Vagina (tissue), 2 donors: ENCODE measurements around the gene UMPS. TPM values are rescaled to one million over a fixed set of nuclear protein-coding genes. Genes with fewer than 3 reads are reported as not detected.

ENCODE experiments used
- DNase-seq, 2 donors: peaks; one replicate each; pipeline ENCODE4 v3.0.0-alpha.2; 2017; ENCODE audit errors: extremely low spot score in 2 of 2
- H3K27ac ChIP-seq: fragments of 200-600 bp; sonication (generic); one replicate; pipeline ENCODE4 v1.5.1; 2019
- H3K27me3 ChIP-seq: fragments of 200-600 bp; sonication (generic); one replicate; pipeline ENCODE4 v1.5.1; 2019
- H3K36me3 ChIP-seq, 2 donors: fragments of 200-600 bp; sonication (generic); one replicate each; pipeline ENCODE4 v1.5.1; 2017 to 2019
- H3K4me1 ChIP-seq: fragments of 200-600 bp; sonication (generic); one replicate; pipeline ENCODE4 v1.5.1; 2019
- H3K4me3 ChIP-seq, 2 donors: fragments of 200-600 bp; sonication (generic); 1 replicate in 1 of 2; 2 replicates in 1 of 2; pipeline ENCODE4 v1.5.1; 2016 to 2019
- H3K9me3 ChIP-seq: fragments of 200-600 bp; sonication (generic); one replicate; pipeline ENCODE4 v1.5.1; 2019
- POLR2A ChIP-seq, 2 donors: fragments of 450-650 bp; IDR thresholded peaks; one replicate each; pipeline ENCODE4 v1.6.1; 2017; ENCODE audit warnings: antibody characterized with exemption in 2 of 2, mild to moderate bottlenecking in 2 of 2, moderate library complexity in 2 of 2
- POLR2AphosphoS5 ChIP-seq, 2 donors: sonication (generic); formaldehyde crosslinking; IDR thresholded peaks; one replicate each; pipeline ENCODE4 v1.9.0; 2017; ENCODE audit warnings: antibody characterized with exemption in 2 of 2, mild to moderate bottlenecking in 2 of 2, low read depth in 1 of 2; ENCODE audit not compliant: insufficient read depth in 1 of 2
- intact Hi-C: fragments of 100-400 bp; cut with DNase I; formaldehyde crosslinking; loops from one replicate; pipeline ENCODE4 v1.15.1; 2023
- total RNA-seq: library from RNA; depleted of rRNA; stranded (reverse); fragments of >200 nt; gene quantifications from one replicate; pipeline ENCODE4 v1.2.3, GENCODE V29; 2016
- TF ChIP-seq, protein P1 (sequence below), 3 experiments: fragments of 450-650 bp in 2 of 3; fragments of 200-600 bp in 1 of 3; sonication (generic) in 1 of 3; IDR thresholded peaks; one replicate each; pipeline ENCODE4 v1.5.1; 2017 to 2019; ENCODE audit warnings: antibody characterized with exemption in 3 of 3, mild to moderate bottlenecking in 2 of 3, moderate library complexity in 2 of 3

The UMPS gene
- total RNA-seq, 1 donor from 2014 or later, result 13.3 TPM

GRCh38 chr3:124759666-124760401 lies 29.6 kb downstream of the UMPS start:
- Histone ChIP-seq H3K4me1 (peaks cover 20% of the 10 kb centered on the region), H3K27ac (peak overlapping the region; percentile 36), H3K27me3 (no peaks in the 10 kb centered on the region), H3K9me3 (no peaks in the 10 kb centered on the region), H3K36me3 (peaks cover 0 to 23% of the 10 kb centered on the region in 2 donors), H3K4me3 (no peak overlapping the region)
- peak in 1 of 2 donors; percentile 83 for DNase-seq
- TF ChIP-seq POLR2A (IDR thresholded peaks at IDR 0.05) (no peak), POLR2AphosphoS5 (IDR thresholded peaks at IDR 0.05; ENCODE audit: insufficient read depth in 1 of 2, low read depth in 1 of 2) (no peak)
- TF ChIP-seq, protein P1, sequence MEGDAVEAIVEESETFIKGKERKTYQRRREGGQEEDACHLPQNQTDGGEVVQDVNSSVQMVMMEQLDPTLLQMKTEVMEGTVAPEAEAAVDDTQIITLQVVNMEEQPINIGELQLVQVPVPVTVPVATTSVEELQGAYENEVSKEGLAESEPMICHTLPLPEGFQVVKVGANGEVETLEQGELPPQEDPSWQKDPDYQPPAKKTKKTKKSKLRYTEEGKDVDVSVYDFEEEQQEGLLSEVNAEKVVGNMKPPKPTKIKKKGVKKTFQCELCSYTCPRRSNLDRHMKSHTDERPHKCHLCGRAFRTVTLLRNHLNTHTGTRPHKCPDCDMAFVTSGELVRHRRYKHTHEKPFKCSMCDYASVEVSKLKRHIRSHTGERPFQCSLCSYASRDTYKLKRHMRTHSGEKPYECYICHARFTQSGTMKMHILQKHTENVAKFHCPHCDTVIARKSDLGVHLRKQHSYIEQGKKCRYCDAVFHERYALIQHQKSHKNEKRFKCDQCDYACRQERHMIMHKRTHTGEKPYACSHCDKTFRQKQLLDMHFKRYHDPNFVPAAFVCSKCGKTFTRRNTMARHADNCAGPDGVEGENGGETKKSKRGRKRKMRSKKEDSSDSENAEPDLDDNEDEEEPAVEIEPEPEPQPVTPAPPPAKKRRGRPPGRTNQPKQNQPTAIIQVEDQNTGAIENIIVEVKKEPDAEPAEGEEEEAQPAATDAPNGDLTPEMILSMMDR (IDR thresholded peaks at IDR 0.05), result no peak
- intact Hi-C loops, result loop anchor here (5.0 kb wide), 1 partner anchor 142 kb away; no protein-coding TSS in a partner anchor

- Histone ChIP-seq H3K4me1 (peaks cover 20% of the 10 kb centered on the region), H3K9me3 (no peaks in the 10 kb centered on the region), H3K4me3 (no peak overlapping the region), H3K27ac (peak overlapping the region; percentile 36), H3K27me3 (no peaks in the 10 kb centered on the region), H3K36me3 (peaks cover 0 to 31% of the 10 kb centered on the region in 2 donors)
- DNase-seq, result no peak
- TF ChIP-seq POLR2AphosphoS5 (IDR thresholded peaks at IDR 0.05; ENCODE audit: insufficient read depth in 1 of 2, low read depth in 1 of 2), result no peak
- TF ChIP-seq, protein P1 (IDR thresholded peaks at IDR 0.05), result no peak
- intact Hi-C loops, result loop anchor here (5.0 kb wide), 1 partner anchor 142 kb away; no protein-coding TSS in a partner anchor
Observed at GRCh38 chr3:124760601-124761000, 30.3 kb downstream of the UMPS start.

DNA sequence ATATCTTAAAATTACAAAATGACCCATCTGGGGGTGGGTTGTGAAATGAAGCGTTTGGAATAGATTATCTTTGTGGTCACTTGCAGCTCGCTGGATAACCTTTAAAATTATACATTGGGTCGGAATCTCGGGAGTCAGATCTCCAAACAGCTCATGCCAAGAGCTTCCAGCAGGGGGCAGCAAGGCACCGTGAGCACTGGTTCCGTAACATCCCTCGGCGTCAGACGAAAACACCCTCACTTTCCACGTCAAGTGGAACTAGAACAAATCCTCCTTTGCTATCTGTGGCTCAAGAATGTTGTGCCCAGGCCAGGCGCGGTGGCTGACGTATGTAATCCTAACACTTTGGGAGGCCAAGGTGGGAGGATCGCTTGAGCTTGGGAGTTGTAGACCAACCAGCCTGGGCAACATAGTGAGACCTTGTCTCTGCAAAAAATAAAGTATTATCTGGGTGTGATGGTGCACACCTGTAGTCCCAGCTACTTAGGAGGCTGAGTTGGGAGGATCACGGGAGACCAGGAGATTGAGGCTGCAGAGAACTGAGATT lies 31.1 kb downstream of the UMPS start:
- TF ChIP-seq POLR2A (IDR thresholded peaks at IDR 0.05) (no peak), POLR2AphosphoS5 (IDR thresholded peaks at IDR 0.05; ENCODE audit: insufficient read depth in 1 of 2, low read depth in 1 of 2) (peak; percentile 23 to 49)
- TF ChIP-seq, protein P1 (IDR thresholded peaks at IDR 0.05), result peak; percentile 88 to 99 (median 93)
- Histone ChIP-seq H3K4me1 (peaks cover 20% of the 10 kb centered on the region), H3K4me3 (no peak overlapping the region), H3K9me3 (no peaks in the 10 kb centered on the region), H3K27ac (peak overlapping the region; percentile 64), H3K27me3 (no peaks in the 10 kb centered on the region), H3K36me3 (peaks cover 0 to 38% of the 10 kb centered on the region in 2 donors)
- DNase-seq, result no peak
- intact Hi-C loops, result loop anchor here (5.0 kb wide), 1 partner anchor 141 kb away; no protein-coding TSS in a partner anchor

GRCh38 chr3:124761935-124762660 lies 31.8 kb downstream of the UMPS start:
- H3K9me3 ChIP-seq, result no peaks in the 10 kb centered on the region
- TF ChIP-seq POLR2AphosphoS5 (IDR thresholded peaks at IDR 0.05; ENCODE audit: insufficient read depth in 1 of 2, low read depth in 1 of 2) (no peak), POLR2A (IDR thresholded peaks at IDR 0.05) (no peak)
- TF ChIP-seq, protein P1 (IDR thresholded peaks at IDR 0.05), result no peak
- H3K4me1 ChIP-seq, result peaks cover 20% of the 10 kb centered on the region
- no peak for DNase-seq
- H3K27me3 ChIP-seq, result no peaks in the 10 kb centered on the region
- intact Hi-C loops, result loop anchor here (5.0 kb wide), 1 partner anchor 140 kb away; no protein-coding TSS in a partner anchor
- peaks cover 0 to 46% of the 10 kb centered on the region in 2 donors for H3K36me3 ChIP-seq
- peak overlapping the region; percentile 64 for H3K27ac ChIP-seq
- no peak overlapping the region for H3K4me3 ChIP-seq
